GM19397 (cell line): ENCODE measurements around the gene IL25.
"Not testable (repeated sequence)": the region's sequence is repeated elsewhere in the genome, so short reads cannot be mapped to it uniquely, and the experiment has no call there.

ENCODE experiments used
- ATAC-seq: cut with Tn5 transposase; IDR thresholded peaks from one replicate; pipeline ENCODE4 v1.9.1; 2021; ENCODE audit warnings: mild to moderate bottlenecking, moderate library complexity; ENCODE audit not compliant: unreplicated experiment

IL25 gene

DNA sequence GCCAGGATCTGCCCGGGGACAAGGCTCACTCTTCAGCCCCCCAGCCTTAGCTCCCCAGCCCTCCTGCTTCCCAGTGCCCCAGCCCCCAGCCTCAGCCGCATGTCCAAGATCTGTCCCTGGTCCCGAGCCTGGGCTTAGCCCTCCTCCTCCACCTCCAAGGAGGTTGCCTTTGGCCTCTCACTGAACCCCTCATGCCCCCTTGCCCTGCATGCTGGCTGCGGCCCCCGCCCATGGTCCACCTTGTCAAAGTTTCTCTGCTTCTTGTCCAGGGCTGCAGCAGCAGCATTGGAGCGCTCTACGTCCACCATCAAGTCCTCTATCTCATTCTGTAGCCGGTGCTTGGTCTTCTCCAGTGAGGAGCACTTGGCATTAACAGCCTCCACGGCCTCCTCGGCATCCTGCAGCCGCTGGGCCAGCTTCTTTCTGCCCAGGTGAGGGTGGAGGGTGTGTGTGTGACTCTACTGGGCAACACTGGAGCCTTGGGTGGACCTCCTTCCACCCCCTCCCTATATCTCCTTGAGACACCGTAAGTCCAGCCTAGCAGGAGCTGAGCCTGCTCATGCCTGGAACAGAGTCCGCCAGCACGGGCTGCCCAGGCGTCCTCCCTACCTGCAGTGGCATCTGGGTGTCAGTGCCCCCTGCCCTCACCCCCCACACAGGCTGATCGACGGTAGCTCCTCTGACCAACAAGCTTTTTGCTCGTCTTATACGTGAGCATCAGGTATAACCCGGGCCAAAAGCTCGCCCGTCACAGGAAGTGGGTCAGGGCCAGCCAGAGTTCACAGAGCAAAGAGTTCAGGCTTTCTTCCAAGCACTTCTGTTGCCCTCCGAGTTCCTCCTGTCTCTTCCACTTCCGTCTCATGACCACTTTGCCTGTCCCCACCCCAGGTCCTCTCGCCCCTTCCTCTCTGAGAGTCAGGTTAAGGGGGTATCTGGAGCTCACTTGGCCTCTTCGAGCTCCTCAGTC lies 15.6 kb downstream of the IL25 start:
- no peak for ATAC-seq

DNA sequence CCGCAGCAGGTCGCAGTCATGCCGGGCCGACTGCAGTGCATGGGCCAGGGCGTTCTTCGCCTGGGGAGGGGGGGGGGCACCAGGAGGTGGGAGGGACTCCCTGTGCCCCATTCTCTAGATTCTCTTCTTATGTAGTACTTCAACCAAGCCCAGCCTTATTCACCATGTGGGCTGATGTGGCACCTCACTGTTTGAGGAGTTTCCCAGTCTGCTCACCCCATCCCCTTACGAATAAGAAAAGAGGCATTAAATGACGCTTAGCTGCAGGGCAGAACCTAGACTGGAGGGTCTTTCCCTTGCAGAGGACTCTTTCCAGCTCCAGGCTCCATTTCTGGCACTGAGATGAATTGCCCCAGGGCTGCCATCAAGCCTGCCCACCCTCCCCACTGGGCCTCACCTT lies 16.4 kb downstream of the IL25 start:
- ATAC-seq, result no peak

DNA sequence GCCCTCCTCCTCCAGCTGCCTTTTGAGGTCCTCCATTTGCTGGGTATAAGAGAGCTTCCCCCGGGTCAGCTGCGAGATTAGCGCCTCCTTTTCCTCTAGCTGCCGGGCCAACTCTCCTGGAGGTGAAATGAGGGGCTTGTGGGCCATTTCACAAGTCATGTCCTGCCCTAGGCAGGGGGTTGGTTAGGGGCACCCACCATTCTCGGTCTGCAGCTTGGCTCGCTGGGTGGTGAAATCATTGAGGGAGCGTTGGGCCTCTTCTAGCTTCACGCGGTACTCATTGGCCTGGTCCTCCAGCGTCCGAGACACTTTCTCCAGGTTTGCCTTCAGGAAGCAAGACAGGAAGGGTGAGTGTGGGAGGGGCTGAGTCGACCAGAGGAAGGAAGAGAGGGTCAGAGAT lies 16.8 kb downstream of the IL25 start:
- ATAC-seq, result no peak

DNA sequence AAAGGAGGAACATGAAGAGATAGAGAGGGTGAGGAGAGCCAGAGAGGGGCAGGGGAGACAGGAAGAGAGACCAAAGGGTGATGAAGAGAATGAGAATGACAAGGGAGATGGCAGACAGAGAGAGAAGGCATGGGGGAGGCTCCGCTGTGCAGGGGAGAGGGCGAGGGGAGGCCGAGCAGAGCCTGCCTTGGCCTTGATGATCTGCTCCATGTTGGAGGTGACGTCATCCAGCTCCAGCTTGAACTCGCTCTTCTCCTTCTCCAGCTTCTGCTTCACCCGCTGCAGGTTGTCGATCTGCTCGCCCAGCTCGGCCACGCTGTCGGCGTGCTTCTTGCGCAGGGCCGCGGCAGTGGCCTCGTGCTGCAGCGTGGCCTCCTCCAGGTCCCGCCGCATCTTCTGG lies 17.3 kb downstream of the IL25 start:
- ATAC-seq, result not testable (repeated sequence)

DNA sequence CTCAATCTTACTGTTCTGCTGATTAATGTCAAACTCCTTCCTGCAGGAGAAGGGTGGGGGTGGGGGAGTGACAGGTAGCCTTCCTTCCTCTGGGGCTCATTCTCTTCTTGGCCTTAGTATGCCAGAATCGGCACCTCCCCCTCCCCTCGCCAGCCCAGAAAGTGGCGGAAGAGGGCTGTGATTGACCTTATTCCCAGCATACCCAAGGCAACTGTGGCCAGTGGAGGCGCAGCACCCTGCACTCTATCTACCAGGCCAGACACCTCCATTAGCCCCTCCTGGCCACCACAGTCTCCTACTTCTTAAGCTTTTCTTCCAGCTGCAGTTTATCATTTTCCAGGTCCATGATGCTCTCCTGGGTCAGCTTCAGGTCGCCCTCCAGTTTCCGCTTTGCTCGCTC lies 20.0 kb downstream of the IL25 start:
- ATAC-seq, result no peak

DNA sequence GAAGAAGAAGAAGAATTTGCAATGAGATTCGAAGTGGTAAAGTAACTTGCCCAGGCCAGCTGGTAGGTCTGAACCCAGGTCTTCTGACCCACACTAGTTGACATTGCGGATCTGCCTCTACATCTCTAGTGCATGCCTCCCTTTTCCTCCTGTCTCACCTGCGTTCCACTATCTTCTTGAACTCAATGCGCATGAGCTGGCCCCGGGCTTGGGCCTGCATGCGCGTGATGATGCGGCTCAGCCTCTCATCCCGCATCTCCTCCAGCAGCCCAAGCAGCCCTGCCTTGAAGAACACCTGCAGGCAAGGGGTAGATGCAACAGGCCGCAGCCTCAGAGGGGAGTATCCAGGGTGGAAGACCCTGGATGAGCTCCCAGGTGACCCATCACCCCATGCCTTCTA lies 23.5 kb downstream of the IL25 start:
- ATAC-seq, result no peak

DNA sequence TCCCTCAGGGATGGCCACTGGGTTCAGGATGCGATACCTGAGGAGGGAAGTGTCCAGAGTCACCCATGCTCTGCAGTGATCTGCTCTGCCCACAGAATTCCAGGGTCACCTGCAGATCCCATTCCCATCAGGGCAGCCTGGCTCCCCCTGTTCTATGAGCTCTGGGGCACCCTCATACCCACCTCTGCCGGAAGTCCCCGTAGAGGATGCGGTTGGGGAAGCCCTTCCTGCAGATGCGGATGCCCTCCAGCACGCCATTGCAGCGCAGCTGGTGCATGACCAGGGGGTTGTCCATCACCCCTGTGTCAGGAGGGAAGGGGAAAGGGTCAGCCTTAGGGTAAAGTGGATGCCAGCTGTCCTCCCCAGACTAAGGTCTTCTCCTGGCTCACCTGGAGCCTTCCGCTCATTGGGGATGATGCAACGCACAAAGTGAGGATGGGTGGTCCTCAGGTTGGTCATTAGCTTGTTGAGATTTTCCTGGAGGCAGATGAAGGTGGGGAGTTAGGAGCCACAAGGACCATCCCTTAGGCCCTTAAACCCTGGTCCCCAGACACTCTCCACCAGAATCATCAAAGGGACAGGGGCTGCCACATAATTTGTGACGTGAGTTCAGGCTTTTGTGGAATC lies 24.3 kb downstream of the IL25 start:
- no peak for ATAC-seq

DNA sequence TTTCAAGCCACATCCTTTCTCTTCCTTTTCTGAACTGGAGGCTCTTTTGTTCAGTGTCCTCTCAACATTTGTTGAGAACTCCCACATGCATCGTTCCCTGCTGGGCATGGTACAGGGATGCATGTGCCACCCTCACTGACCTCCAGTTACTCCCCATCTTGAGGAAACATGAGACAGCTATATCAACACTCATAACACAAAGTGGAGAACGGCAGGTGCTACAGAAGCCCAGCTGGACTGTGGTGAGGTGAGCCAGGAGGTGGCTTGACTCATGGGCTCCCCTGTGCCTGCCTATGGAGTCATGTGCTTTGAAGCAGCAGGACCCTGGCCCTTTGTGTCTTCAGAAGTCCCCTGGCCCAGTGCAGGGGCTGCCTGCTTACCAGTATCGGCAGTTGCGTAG lies 25.7 kb downstream of the IL25 start:
- no peak for ATAC-seq

DNA sequence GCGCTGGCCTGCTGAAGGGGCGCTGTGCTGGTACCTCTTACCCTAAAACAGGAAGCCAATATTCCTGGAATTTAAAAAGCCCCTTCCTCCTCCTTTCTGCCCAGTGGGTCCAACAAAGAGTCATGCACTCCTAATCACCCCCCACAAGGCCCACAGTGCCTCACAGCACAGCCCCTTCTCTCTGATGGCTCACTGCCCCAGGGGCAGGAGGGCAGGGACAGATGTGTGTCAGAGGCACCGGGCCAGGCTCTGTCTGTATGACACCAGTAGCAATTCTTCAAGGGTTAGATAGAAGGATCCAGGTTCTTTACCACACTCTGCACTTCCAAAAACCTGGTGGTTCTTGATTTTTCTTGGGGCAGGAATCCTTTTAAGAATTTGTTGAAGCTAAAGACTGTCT lies 26.5 kb downstream of the IL25 start:
- ATAC-seq, result no peak

DNA sequence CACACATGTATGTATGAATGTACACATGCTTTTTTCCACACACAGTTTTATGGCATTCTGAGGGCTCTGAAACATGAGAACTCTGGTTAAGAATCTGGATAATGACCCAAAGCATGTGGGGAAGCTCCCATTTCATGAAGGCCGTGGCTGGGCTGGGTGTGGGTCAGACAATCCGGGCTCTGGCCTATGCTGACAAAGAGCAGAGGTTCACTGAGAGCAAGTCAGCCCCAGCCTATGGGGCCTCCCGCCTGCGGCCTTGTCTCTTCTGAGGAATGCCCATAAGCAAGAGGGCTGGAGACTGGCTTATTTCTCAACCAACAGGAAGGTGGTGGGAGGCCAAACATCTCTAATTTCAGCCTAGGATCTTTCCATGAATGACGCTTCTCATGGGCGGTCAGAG lies 27.0 kb downstream of the IL25 start:
- no peak for ATAC-seq

DNA sequence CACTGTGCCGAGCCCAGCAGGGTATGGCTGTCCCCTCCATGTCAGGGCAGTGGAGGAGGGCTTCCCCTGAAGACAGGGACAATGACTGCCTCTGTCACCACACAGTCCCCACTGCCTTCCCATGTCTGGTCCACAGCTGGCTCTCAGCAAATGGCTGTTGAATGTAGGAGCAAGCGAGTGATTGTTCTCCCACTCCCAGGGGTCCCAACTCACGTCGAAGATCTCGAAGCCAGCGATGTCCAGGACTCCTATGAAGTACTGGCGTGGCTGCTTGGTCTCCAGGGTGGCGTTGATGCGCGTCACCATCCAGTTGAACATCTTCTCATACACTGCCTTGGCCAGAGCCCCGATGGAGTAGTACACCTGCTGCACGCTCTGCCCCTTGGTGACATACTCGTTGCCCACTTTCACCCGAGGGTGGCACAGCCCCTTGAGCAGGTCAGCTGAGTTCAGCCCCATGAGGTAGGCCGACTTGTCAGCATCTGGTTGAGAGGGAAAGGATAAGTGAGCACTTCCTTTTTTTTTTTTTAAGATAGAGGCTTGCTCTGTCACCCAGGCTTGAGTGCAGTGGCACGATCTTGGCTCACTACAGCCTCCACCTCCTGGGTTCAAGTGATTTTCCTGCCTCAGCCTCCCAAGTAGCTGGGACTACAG lies 28.0 kb downstream of the IL25 start:
- ATAC-seq, result not testable (repeated sequence)

DNA sequence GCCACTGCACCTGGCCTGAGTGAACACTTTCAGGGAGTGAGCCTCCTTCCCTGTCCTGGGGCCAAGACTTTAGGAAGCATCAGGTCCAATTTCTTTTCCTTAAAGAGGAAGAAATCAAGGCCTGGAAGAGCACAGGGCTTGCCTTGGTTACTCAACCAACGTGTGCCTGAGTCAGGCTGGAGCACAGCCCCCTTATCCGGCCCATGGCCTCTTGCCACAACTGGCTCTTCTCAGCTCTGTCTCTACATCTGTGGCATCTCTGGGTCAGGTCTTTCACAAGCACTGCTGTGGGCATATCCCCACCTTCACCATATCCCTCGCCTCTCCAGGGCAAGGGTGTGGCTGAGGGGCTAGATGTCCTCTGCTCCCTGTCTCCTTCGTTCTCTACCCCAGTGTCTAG lies 28.7 kb downstream of the IL25 start:
- ATAC-seq, result no peak

DNA sequence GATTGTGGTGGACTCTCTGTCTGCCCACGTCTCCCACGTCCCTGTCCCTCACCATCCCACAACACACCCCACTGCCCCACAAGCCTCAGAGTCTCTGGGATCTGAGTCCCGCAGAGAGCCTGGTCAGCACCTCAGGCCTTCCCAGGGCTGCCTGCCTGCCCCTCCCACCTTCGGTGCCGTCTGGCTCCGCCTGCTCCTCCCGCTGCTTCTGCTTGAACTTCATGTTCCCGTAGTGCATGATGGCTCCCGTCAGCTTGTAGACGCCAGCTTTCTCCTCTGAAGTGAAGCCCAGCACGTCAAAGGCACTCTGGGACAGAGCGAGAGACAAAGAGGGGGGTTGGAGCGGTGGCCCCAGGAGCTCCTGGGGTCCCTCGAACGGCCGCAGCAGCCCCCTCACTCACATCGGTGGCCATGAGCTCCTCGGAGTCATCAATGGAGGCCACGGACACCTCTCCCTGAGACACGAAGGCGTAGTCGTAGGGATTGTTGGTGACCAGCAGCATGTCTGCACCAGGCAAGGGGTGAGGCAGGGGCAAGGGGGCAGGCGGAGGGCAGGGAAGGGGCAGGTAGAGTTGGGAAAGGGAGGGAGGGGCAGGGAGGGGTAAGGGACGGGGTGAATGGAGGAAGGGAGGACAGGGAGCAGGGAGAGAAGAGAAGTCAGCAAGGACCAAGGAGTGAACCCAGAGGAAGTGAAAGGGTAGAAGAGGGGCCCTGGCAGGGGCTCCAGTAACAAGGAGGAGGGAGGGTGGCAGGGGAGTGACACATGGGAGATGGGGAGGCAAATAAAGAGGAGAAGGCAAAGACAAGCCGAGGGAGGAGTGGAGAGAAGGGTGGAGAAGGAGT lies 29.9 kb downstream of the IL25 start:
- no peak for ATAC-seq

DNA sequence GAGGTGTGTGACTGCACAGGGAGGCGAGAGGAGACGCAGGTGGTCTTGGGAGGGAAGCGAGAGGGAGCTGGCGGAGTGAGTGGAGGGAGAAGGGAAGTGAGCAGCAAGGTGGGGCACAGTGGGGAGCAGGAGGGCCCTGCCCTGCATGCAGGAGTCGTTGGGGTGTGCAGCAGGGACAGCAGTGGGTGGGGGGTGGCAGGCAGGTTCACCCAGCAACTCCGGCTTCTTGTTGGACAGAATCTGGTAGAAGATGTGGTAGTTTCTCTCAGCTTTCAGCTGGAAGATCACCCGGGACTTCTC lies 30.5 kb downstream of the IL25 start:
- ATAC-seq, result no peak

DNA sequence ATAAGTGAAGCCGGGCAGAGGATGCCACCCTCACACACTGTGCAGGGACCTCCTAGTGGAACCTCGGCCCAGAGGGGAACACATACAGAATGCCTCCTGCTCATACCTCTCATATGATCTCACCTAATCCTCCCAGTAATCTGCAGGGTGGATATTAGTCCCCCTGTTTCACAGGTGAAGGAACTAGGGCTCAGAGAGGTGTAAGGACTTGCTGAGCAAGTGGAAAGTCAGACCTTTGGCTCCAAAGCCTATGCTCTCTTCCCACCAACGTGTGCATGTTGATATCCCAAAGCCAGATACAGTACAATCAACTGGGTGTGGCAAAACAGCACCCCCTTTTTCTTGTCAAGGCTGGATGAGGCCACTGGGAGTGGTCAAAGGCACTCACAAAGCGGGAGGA lies 31.3 kb downstream of the IL25 start:
- no peak for ATAC-seq

DNA sequence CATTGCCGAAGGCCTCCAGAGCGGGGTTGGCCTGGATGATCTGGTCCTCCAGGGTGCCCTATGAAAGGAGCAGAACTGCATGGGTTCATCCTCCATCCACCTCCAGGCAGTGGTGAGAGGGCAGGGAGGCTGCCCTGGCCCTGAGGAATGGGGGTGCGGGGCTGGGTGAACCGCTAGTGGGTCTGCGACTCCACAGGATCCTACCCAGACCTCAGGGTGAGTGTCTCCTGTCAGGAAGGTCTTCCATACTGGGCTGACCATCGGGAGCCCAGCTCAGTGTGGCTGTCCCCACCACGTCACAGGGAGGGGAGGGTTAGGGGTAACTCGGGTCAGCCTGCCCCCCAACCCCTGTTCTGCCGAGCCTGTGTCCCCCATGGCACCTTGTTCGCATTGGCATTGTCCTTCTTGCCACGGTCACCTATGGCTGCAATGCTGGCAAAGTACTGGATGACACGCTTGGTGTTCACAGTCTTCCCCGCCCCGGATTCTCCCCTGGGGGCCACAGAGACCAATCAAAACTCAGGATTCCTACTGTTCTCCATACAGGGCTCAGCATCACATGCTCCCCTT lies 31.8 kb downstream of the IL25 start:
- ATAC-seq, result no peak

DNA sequence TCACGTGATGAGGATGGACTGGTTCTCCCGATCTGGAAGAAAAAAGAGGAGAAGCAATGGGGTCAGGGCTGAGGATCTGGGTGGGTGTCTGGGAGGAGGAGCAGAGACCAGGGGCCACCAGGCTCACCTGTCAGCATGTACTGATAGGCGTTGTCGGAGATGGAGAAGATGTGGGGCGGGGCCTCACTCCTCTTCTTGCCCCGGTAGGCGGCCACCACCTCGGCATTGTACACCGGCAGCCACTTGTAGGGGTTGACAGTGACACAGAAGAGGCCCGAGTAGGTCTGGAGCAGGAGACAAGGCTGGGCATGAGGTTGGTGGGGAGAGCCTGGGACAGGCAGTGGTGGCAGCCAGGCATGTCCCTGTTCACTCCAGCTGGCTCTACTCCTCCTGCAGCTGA lies 32.5 kb downstream of the IL25 start:
- no peak for ATAC-seq

DNA sequence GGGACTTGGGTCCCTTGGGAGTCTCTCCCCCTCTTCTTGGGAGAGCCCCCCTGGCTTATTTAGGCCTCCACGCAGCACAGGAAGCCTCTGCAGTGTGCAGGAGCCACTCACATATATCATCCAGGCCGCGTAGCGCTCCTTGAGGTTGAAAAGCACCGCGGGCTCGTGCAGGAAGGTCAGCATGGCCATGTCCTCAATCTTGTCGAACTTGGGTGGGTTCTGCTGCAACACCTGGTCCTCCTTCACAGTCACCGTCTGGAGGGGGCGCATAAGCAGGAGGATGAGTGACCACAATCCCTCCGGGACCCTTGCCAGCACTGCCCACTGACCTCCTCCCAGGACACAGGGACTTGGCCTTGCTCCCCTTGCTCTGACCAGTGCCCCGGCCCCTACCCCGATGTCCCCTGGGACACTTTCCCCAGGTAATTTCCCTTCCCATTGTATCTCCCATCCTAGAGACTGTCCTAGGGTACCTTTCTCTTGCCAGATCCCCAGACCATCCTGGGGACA lies 33.0 kb downstream of the IL25 start:
- ATAC-seq, result no peak

DNA sequence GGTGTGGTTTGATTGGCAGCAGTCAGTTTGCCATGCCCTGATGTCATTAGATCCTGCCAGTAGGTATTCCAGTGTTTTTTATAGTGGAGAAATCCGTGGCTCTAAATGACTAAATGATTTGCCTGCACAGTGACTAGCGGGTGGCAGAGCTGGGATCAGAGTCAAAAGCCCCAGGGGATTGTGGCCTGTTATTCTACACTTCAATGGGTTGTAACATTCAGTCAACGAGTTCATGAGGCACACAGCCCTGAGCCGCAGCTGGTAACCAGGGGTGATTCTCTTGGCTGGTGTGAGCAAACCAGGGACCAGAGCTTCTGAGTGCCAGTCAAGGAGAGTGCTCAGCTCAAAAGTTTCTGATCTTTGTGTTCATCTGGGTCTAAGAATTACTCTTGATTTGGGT lies 33.6 kb downstream of the IL25 start:
- no peak for ATAC-seq

DNA sequence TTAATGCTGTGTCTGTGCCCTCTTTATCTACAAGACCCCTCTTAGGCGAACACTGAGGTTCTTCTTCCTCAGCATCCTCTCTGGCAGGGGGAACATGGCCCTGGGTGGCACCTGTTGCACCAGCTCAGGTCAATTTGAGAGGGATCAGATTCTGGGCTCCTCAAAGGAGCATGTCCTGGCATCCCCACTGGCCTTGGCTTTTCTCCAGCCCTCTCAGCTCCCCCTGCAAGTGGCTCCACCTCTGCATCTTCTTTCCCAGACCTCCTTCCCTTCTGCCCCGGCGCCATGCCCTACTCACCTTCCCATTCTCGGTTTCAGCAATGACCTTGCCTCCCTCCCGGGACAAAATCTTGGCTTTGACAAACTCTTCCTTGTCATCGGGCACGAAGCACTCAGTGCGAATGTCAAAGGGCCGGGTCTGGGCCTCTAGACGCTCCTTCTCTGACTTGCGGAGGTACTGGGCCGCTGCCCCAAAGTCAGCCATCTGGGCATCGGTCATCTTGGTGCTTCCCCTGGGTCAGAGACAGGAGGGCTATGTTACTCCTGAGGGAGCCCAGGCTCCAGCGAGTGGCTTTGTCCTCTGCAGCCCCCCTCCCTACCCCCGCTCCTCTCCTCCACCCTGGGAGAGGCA lies 34.2 kb downstream of the IL25 start:
- ATAC-seq, result no peak
